Loucy (cell line): Measurements from ENCODE around the gene APOBEC3B.

Experiments used
- H2AFZ ChIP-seq: fragments of 200-600 bp; sonication (generic); 2 replicates; pipeline ENCODE4 v1.6.0; 2016; ENCODE audit warnings: antibody characterized with exemption, mild to moderate bottlenecking, low read length, moderate library complexity
- H3F3A ChIP-seq: fragments of 200-600 bp; 2 replicates; pipeline ENCODE4 v1.6.0; 2016; ENCODE audit warnings: antibody characterized with exemption, low read depth, mild to moderate bottlenecking
- H3K27me3 ChIP-seq: fragments of 200-600 bp; sonication (generic); 2 replicates; pipeline ENCODE4 v1.6.1; 2014; ENCODE audit warnings: low read length, mild to moderate bottlenecking; ENCODE audit not compliant: insufficient read depth, poor library complexity, severe bottlenecking
- H3K36me3 ChIP-seq: fragments of 200-600 bp; sonication (generic); 2 replicates; pipeline ENCODE4 v1.6.1; 2016; ENCODE audit warnings: low read length; ENCODE audit not compliant: insufficient read depth
- H3K4me1 ChIP-seq: fragments of 200-600 bp; sonication (generic); 2 replicates; pipeline ENCODE4 v1.5.1; 2014; ENCODE audit warnings: low read length, mild to moderate bottlenecking; ENCODE audit not compliant: insufficient read depth, poor library complexity, severe bottlenecking
- H3K4me2 ChIP-seq: fragments of 200-600 bp; sonication (generic); 2 replicates; pipeline ENCODE4 v1.6.0; 2014; ENCODE audit warnings: antibody characterized with exemption, low read length, low read depth, mild to moderate bottlenecking; ENCODE audit not compliant: poor library complexity, severe bottlenecking
- H3K4me3 ChIP-seq: fragments of 200-600 bp; sonication (generic); 2 replicates; pipeline ENCODE4 v1.5.1; 2014; ENCODE audit warnings: low read length, mild to moderate bottlenecking, mixed read lengths; ENCODE audit not compliant: poor library complexity, severe bottlenecking
- H3K79me2 ChIP-seq: fragments of 200-600 bp; sonication (generic); 2 replicates; pipeline ENCODE4 v1.6.1; 2014; ENCODE audit warnings: low read length; ENCODE audit not compliant: insufficient read depth
- H3K9ac ChIP-seq: fragments of 200-600 bp; sonication (generic); 2 replicates; pipeline ENCODE4 v1.6.0; 2014; ENCODE audit warnings: mild to moderate bottlenecking, low read depth, low read length, moderate library complexity; ENCODE audit not compliant: poor library complexity, severe bottlenecking
- H3K9me2 ChIP-seq: fragments of 200-600 bp; sonication (generic); replicated peaks from 2 replicates; pipeline ENCODE4 v1.6.1; 2016; ENCODE audit warnings: low read depth, low read length, mixed read lengths
- H3K9me3 ChIP-seq: fragments of 200-600 bp; sonication (generic); 2 replicates; pipeline ENCODE4 v1.6.1; 2014; ENCODE audit warnings: mild to moderate bottlenecking, antibody characterized with exemption, low read length, low read depth; ENCODE audit not compliant: insufficient read depth
- H4K20me1 ChIP-seq: fragments of 200-600 bp; sonication (generic); 2 replicates; pipeline ENCODE4 v1.6.0; 2014; ENCODE audit warnings: antibody characterized with exemption, low read length, mild to moderate bottlenecking; ENCODE audit not compliant: insufficient read depth, poor library complexity, severe bottlenecking
- EZH2phosphoT487 ChIP-seq: fragments of 200-600 bp; IDR thresholded peaks from 2 replicates; pipeline ENCODE4 v1.6.1; 2018; ENCODE audit warnings: antibody characterized with exemption, mild to moderate bottlenecking, moderate library complexity, borderline replicate concordance
- TF ChIP-seq, protein P1 (sequence below): fragments of 200-600 bp; sonication (generic); conservative IDR thresholded peaks from 2 replicates; pipeline ENCODE4 v1.5.1; 2014; ENCODE audit warnings: mild to moderate bottlenecking, antibody characterized with exemption, low read length

APOBEC3B gene

GRCh38 chr22:38947321-38948140, 34.6 kb upstream of the APOBEC3B start:
- Histone ChIP-seq H3K36me3 (no peaks in the 10 kb centered on the region), H3K9me3 (no peaks in the 10 kb centered on the region), H3K4me1 (peaks cover 8% of the 10 kb centered on the region), H2AFZ (no peak overlapping the region), H3K4me2 (no peak overlapping the region), H3F3A (no peaks in the 10 kb centered on the region), H3K79me2 (no peaks in the 10 kb centered on the region), H4K20me1 (no peaks in the 10 kb centered on the region), H3K27me3 (no peaks in the 10 kb centered on the region), H3K9me2 (no peaks in the 10 kb centered on the region), H3K4me3 (no peak overlapping the region), H3K9ac (no peak overlapping the region)
- TF ChIP-seq, protein P1, sequence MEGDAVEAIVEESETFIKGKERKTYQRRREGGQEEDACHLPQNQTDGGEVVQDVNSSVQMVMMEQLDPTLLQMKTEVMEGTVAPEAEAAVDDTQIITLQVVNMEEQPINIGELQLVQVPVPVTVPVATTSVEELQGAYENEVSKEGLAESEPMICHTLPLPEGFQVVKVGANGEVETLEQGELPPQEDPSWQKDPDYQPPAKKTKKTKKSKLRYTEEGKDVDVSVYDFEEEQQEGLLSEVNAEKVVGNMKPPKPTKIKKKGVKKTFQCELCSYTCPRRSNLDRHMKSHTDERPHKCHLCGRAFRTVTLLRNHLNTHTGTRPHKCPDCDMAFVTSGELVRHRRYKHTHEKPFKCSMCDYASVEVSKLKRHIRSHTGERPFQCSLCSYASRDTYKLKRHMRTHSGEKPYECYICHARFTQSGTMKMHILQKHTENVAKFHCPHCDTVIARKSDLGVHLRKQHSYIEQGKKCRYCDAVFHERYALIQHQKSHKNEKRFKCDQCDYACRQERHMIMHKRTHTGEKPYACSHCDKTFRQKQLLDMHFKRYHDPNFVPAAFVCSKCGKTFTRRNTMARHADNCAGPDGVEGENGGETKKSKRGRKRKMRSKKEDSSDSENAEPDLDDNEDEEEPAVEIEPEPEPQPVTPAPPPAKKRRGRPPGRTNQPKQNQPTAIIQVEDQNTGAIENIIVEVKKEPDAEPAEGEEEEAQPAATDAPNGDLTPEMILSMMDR, result no peak
- no peak for TF ChIP-seq EZH2phosphoT487

DNA sequence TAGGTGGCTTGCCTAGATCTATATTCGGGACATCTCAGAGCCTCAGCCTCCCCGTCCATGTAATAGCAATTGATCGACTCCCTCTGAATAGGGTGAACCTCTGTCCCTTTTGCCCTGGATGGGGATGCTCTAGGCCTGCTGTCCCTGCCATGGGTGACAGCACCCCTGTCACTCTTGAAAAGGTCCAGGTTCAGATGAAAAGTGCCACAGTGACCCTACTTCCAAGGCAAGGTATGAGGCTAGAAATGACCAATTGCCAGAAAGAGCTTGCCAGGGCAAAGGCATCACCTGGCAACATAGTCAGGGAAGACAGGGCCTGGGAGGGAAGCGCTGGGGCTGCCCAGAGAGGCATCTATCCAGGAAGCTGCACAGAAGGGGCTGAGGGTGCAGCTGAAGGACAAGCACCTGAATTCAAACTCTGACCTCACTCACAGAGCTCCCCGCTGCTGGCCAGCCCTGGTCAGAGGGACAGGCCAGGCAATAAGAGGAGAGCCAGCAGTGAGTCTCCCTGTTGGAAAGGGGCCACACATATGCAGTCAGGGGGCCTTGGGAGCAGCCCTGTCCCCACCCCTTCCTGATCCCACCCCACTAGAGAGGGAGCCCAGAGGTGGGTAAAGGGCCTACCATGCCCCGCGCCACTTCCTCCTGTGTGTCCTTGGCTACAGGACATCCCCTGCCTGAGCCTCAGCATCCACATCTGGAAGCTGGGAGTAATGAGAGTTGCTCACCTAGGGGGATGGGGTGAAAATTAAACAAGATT, 33.8 kb upstream of the APOBEC3B start:
- H3K4me1 ChIP-seq, result peaks cover 5% of the 10 kb centered on the region
- H3K79me2 ChIP-seq, result no peaks in the 10 kb centered on the region
- H3F3A ChIP-seq, result no peaks in the 10 kb centered on the region
- H4K20me1 ChIP-seq, result no peaks in the 10 kb centered on the region
- H2AFZ ChIP-seq, result no peak overlapping the region
- no peak overlapping the region for H3K9ac ChIP-seq
- H3K9me3 ChIP-seq, result no peaks in the 10 kb centered on the region
- no peaks in the 10 kb centered on the region for H3K9me2 ChIP-seq
- no peaks in the 10 kb centered on the region for H3K27me3 ChIP-seq
- no peaks in the 10 kb centered on the region for H3K36me3 ChIP-seq
- H3K4me3 ChIP-seq, result no peak overlapping the region
- no peak overlapping the region for H3K4me2 ChIP-seq
- TF ChIP-seq, protein P1, result no peak
- no peak for TF ChIP-seq EZH2phosphoT487

DNA sequence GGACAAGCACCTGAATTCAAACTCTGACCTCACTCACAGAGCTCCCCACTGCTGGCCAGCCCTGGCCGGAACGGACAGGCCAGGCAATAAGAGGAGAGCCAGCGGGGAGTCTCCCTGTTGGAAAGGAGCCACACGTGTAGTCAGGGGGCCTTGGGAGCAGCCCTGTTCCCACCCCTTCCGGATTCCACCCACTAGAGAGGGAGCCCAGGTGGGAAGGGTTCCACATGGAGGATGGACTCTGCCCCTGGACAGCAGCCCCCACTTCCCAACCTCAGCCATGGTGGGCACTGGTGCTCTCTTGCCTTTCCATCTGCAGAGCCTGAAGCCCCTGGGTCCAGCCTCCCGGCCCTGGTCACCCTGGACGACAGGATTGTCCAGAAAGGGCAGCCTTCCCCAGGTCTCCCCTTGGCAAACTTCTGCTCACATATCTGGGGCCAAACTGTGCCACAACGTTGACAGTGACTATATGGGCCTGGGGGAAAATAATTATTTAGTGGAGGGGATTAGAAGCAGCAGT, 32.2 kb upstream of the APOBEC3B start:
- TF ChIP-seq, protein P1, result no peak
- no peak for TF ChIP-seq EZH2phosphoT487
- H3K4me3 ChIP-seq, result no peak overlapping the region
- H3K27me3 ChIP-seq, result no peaks in the 10 kb centered on the region

More for the DNA sequence above, 32.2 kb upstream of the APOBEC3B start:
- Histone ChIP-seq H3F3A (no peaks in the 10 kb centered on the region), H3K4me1 (no peaks in the 10 kb centered on the region), H2AFZ (no peak overlapping the region), H4K20me1 (no peaks in the 10 kb centered on the region), H3K9ac (no peak overlapping the region), H3K4me2 (no peak overlapping the region), H3K79me2 (no peaks in the 10 kb centered on the region), H3K36me3 (no peaks in the 10 kb centered on the region), H3K9me2 (no peaks in the 10 kb centered on the region), H3K9me3 (no peaks in the 10 kb centered on the region)
